Stimulated activated naive B cell treated with anti-CD40 and anti-IgM and Interleukin-4, amounts not matched to agents 10 μg/mL and 1 μg/mL and 100 μg/mL, for 72 hours (primary cell): ENCODE data around the gene MPZL3.

Experiments
- ATAC-seq, 2 donors: fragments of 150-1000 bp; cut with Tn5 transposase; replicated peaks; 2 replicates each; pipeline ENCODE4 v1.10.0; 2021; ENCODE audit warnings: moderate library complexity in 1 of 2
- DNase-seq: peaks from one replicate; pipeline ENCODE4 v3.0.0; 2021
- H3K27ac Mint-ChIP-seq: one replicate; pipeline ENCODE4 v1.8.0; 2022; ENCODE audit warnings: mild to moderate bottlenecking, mixed read lengths
- H3K27me3 Mint-ChIP-seq, 2 donors: one replicate each; pipeline ENCODE4 v1.8.0; 2022; ENCODE audit warnings: mixed read lengths in 2 of 2
- H3K36me3 Mint-ChIP-seq, 2 donors: one replicate each; pipeline ENCODE4 v1.8.0; 2022; ENCODE audit warnings: mixed read lengths in 2 of 2, mild to moderate bottlenecking in 1 of 2
- H3K4me1 Mint-ChIP-seq, 2 donors: one replicate each; pipeline ENCODE4 v1.8.0; 2022; ENCODE audit warnings: mixed read lengths in 2 of 2, mild to moderate bottlenecking in 1 of 2
- H3K4me3 Mint-ChIP-seq, 2 donors: one replicate each; pipeline ENCODE4 v1.8.0; 2022; ENCODE audit warnings: mild to moderate bottlenecking in 2 of 2, mixed read lengths in 2 of 2, moderate library complexity in 1 of 2
- H3K9me3 Mint-ChIP-seq, 2 donors: one replicate each; pipeline ENCODE4 v1.8.0; 2022; ENCODE audit warnings: mixed read lengths in 2 of 2, mild to moderate bottlenecking in 1 of 2

Gene MPZL3

GRCh38 chr11:118252688-118253087, 523 bp upstream of the MPZL3 start:
- Mint-ChIP-seq H3K27ac (peak overlapping the region; percentile 100), H3K9me3 (peaks cover 0 to under 1% of the 10 kb centered on the region in 2 donors), H3K27me3 (peaks cover 0 to 5% of the 10 kb centered on the region in 2 donors), H3K36me3 (peaks cover 28 to 40% of the 10 kb centered on the region in 2 donors), H3K4me1 (peaks cover 12 to 24% of the 10 kb centered on the region in 2 donors), H3K4me3 (peak overlapping the region; percentile 97 to 99)
- peak; percentile 55 to 67 for ATAC-seq
- DNase-seq = no peak

- peak overlapping the region; percentile 75 for H3K27ac Mint-ChIP-seq
- H3K4me1 Mint-ChIP-seq = peaks cover 42 to 70% of the 10 kb centered on the region in 2 donors
- peaks cover 4 to 5% of the 10 kb centered on the region in 2 donors for H3K9me3 Mint-ChIP-seq
- ATAC-seq = no peak
- peak overlapping the region in 1 of 2 donors; percentile 17 for H3K4me3 Mint-ChIP-seq
- DNase-seq = no peak
- H3K36me3 Mint-ChIP-seq = peaks cover 28 to 53% of the 10 kb centered on the region in 2 donors
- H3K27me3 Mint-ChIP-seq = no peaks in the 10 kb centered on the region
Observed at GRCh38 chr11:118247041-118247440, 5.1 kb downstream of the MPZL3 start.

GRCh38 chr11:118245936-118246562, 6.1 kb downstream of the MPZL3 start:
- Mint-ChIP-seq H3K4me3 (no peak overlapping the region), H3K27me3 (no peaks in the 10 kb centered on the region), H3K9me3 (peaks cover 4 to 5% of the 10 kb centered on the region in 2 donors), H3K27ac (no peak overlapping the region), H3K4me1 (peaks cover 51 to 74% of the 10 kb centered on the region in 2 donors), H3K36me3 (peaks cover 25 to 48% of the 10 kb centered on the region in 2 donors)
- DNase-seq = no peak
- ATAC-seq = no peak

- ATAC-seq (no peak), DNase-seq (no peak)
- Mint-ChIP-seq H3K27ac (peak overlapping the region; percentile 81), H3K27me3 (no peaks in the 10 kb centered on the region), H3K9me3 (peaks cover 4 to 5% of the 10 kb centered on the region in 2 donors), H3K36me3 (peaks cover 29 to 44% of the 10 kb centered on the region in 2 donors), H3K4me3 (peak overlapping the region in 1 of 2 donors; percentile 54), H3K4me1 (peaks cover 59 to 84% of the 10 kb centered on the region in 2 donors)
Observed at GRCh38 chr11:118243993-118244762, 8.0 kb downstream of the MPZL3 start.

- no peak for ATAC-seq
- no peak for DNase-seq
- Mint-ChIP-seq H3K27ac (peak overlapping the region; percentile 96), H3K36me3 (peaks cover 34 to 53% of the 10 kb centered on the region in 2 donors), H3K4me3 (no peak overlapping the region), H3K4me1 (peaks cover 61 to 92% of the 10 kb centered on the region in 2 donors), H3K27me3 (no peaks in the 10 kb centered on the region), H3K9me3 (peaks cover 4 to 5% of the 10 kb centered on the region in 2 donors)
Observed at GRCh38 chr11:118243161-118243560, 9.0 kb downstream of the MPZL3 start.

- no peaks in the 10 kb centered on the region for H3K27me3 Mint-ChIP-seq
- peaks cover 2 to 5% of the 10 kb centered on the region in 2 donors for H3K9me3 Mint-ChIP-seq
- peaks cover 32 to 55% of the 10 kb centered on the region in 2 donors for H3K36me3 Mint-ChIP-seq
- ATAC-seq (no peak), DNase-seq (no peak)
- H3K27ac Mint-ChIP-seq = peak overlapping the region; percentile 96
- H3K4me1 Mint-ChIP-seq = peaks cover 54 to 84% of the 10 kb centered on the region in 2 donors
- peak overlapping the region; percentile 67 to 72 for H3K4me3 Mint-ChIP-seq
Observed at GRCh38 chr11:118241764-118242098, 10.4 kb downstream of the MPZL3 start.

GRCh38 chr11:118240999-118241763, 11.0 kb downstream of the MPZL3 start:
- DNase-seq (peak; percentile 68), ATAC-seq (peak; percentile 92)
- Mint-ChIP-seq H3K27ac (peak overlapping the region; percentile 96), H3K36me3 (peaks cover 35 to 59% of the 10 kb centered on the region in 2 donors), H3K27me3 (no peaks in the 10 kb centered on the region), H3K4me1 (peaks cover 53 to 82% of the 10 kb centered on the region in 2 donors), H3K4me3 (peak overlapping the region; percentile 67 to 72), H3K9me3 (peaks cover 2 to 5% of the 10 kb centered on the region in 2 donors)

GRCh38 chr11:118239509-118240205, 12.5 kb downstream of the MPZL3 start:
- H3K4me3 Mint-ChIP-seq = peak overlapping the region; percentile 61 to 74
- H3K36me3 Mint-ChIP-seq = peaks cover 42 to 60% of the 10 kb centered on the region in 2 donors
- H3K9me3 Mint-ChIP-seq = peaks cover 0 to 5% of the 10 kb centered on the region in 2 donors
- no peaks in the 10 kb centered on the region for H3K27me3 Mint-ChIP-seq
- H3K4me1 Mint-ChIP-seq = peaks cover 46 to 70% of the 10 kb centered on the region in 2 donors
- no peak for DNase-seq
- no peak for ATAC-seq
- H3K27ac Mint-ChIP-seq = peak overlapping the region; percentile 96

- Mint-ChIP-seq H3K36me3 (peaks cover 42 to 59% of the 10 kb centered on the region in 2 donors), H3K27me3 (no peaks in the 10 kb centered on the region), H3K4me3 (peak overlapping the region; percentile 20 to 34), H3K9me3 (no peaks in the 10 kb centered on the region), H3K27ac (peak overlapping the region; percentile 43), H3K4me1 (peaks cover 43 to 68% of the 10 kb centered on the region in 2 donors)
- ATAC-seq = no peak
- no peak for DNase-seq
Observed at GRCh38 chr11:118238929-118239328, 13.2 kb downstream of the MPZL3 start.

GRCh38 chr11:118238421-118238820, 13.7 kb downstream of the MPZL3 start:
- Mint-ChIP-seq H3K27ac (no peak overlapping the region), H3K4me3 (peak overlapping the region in 1 of 2 donors; percentile 20), H3K9me3 (no peaks in the 10 kb centered on the region), H3K36me3 (peaks cover 44 to 61% of the 10 kb centered on the region in 2 donors), H3K4me1 (peaks cover 40 to 63% of the 10 kb centered on the region in 2 donors), H3K27me3 (no peaks in the 10 kb centered on the region)
- ATAC-seq (no peak), DNase-seq (no peak)

- H3K9me3 Mint-ChIP-seq = no peaks in the 10 kb centered on the region
- no peak overlapping the region for H3K27ac Mint-ChIP-seq
- H3K36me3 Mint-ChIP-seq = peaks cover 46 to 59% of the 10 kb centered on the region in 2 donors
- H3K4me1 Mint-ChIP-seq = peaks cover 24 to 41% of the 10 kb centered on the region in 2 donors
- no peak for ATAC-seq
- no peaks in the 10 kb centered on the region for H3K27me3 Mint-ChIP-seq
- H3K4me3 Mint-ChIP-seq = peak overlapping the region in 1 of 2 donors; percentile 8
- DNase-seq = no peak
Observed at GRCh38 chr11:118236170-118236569, 16.0 kb downstream of the MPZL3 start.

- Mint-ChIP-seq H3K27ac (no peak overlapping the region), H3K27me3 (no peaks in the 10 kb centered on the region), H3K36me3 (peaks cover 43 to 59% of the 10 kb centered on the region in 2 donors), H3K9me3 (no peaks in the 10 kb centered on the region), H3K4me1 (peaks cover 15 to 30% of the 10 kb centered on the region in 2 donors), H3K4me3 (no peak overlapping the region)
- no peak for DNase-seq
- ATAC-seq = no peak
Observed at GRCh38 chr11:118234833-118235232, 17.3 kb downstream of the MPZL3 start.

- no peaks in the 10 kb centered on the region for H3K27me3 Mint-ChIP-seq
- peaks cover 18 to 30% of the 10 kb centered on the region in 2 donors for H3K4me1 Mint-ChIP-seq
- DNase-seq (no peak), ATAC-seq (no peak)
- H3K36me3 Mint-ChIP-seq = peaks cover 47 to 60% of the 10 kb centered on the region in 2 donors
- no peak overlapping the region for H3K4me3 Mint-ChIP-seq
- no peak overlapping the region for H3K27ac Mint-ChIP-seq
- H3K9me3 Mint-ChIP-seq = no peaks in the 10 kb centered on the region
Observed at GRCh38 chr11:118233850-118234249, 18.3 kb downstream of the MPZL3 start.
